ENCODE data around the gene ZFAND3.
"Not testable (repeated sequence)": the region's sequence is repeated elsewhere in the genome, so short reads cannot be mapped to it uniquely, and the experiment has no call there.

The ZFAND3 gene

GRCh38 chr6:37940074-37940847 lies 120.7 kb downstream of the ZFAND3 start:
- DNase-seq: no peak

- no peak for DNase-seq
These were observed 122.3 kb downstream of the ZFAND3 start for GRCh38 chr6:37941871-37942270.

- no peak for DNase-seq
These were observed 123.3 kb downstream of the ZFAND3 start for GRCh38 chr6:37942606-37943376.

GRCh38 chr6:37943436-37944058 lies 124.0 kb downstream of the ZFAND3 start:
- no peak for DNase-seq

- no peak for DNase-seq
These were observed 126.5 kb downstream of the ZFAND3 start for GRCh38 chr6:37946057-37946456.

- no peak for DNase-seq
These were observed 127.9 kb downstream of the ZFAND3 start for GRCh38 chr6:37947468-37947867.

- not testable (repeated sequence) for DNase-seq
These were observed 129.1 kb downstream of the ZFAND3 start for GRCh38 chr6:37948584-37948983.

GRCh38 chr6:37952027-37952426 lies 132.5 kb downstream of the ZFAND3 start:
- peak in 1 of 5 donors; percentile 8 for DNase-seq

- DNase-seq: no peak
These were observed 135.3 kb downstream of the ZFAND3 start for GRCh38 chr6:37954791-37955190.

GRCh38 chr6:37956711-37957275 lies 137.3 kb downstream of the ZFAND3 start:
- no peak for DNase-seq

GRCh38 chr6:37959061-37959460 lies 139.5 kb downstream of the ZFAND3 start:
- no peak for DNase-seq

GRCh38 chr6:37960139-37960935 lies 140.8 kb downstream of the ZFAND3 start:
- no peak for DNase-seq

- not testable (repeated sequence) for DNase-seq
These were observed 143.1 kb downstream of the ZFAND3 start for GRCh38 chr6:37962481-37963080.

GRCh38 chr6:37965964-37966676 lies 146.6 kb downstream of the ZFAND3 start:
- no peak for DNase-seq

- no peak for DNase-seq
These were observed 147.3 kb downstream of the ZFAND3 start for GRCh38 chr6:37966801-37967200.

- DNase-seq: no peak
These were observed 148.1 kb downstream of the ZFAND3 start for GRCh38 chr6:37967651-37968050.

- no peak for DNase-seq
These were observed 151.7 kb downstream of the ZFAND3 start for GRCh38 chr6:37971266-37971665.

- no peak for DNase-seq
These were observed 152.3 kb downstream of the ZFAND3 start for GRCh38 chr6:37971711-37972390.

GRCh38 chr6:37972994-37973757 lies 153.6 kb downstream of the ZFAND3 start:
- DNase-seq: no peak

GRCh38 chr6:37974381-37974780 lies 154.9 kb downstream of the ZFAND3 start:
- DNase-seq: no peak
